Mesothelial cell of epicardium (in vitro differentiated cells): ENCODE results near the gene BRD7. TPM values are rescaled to one million over a fixed set of nuclear protein-coding genes. Genes with fewer than 3 reads are reported as not detected.

Experiments
- DNase-seq, 2 experiments: peaks; one replicate each; pipeline ENCODE4 v3.0.0; 2021; ENCODE audit warnings: low spot score in 2 of 2; ENCODE audit not compliant: unreplicated experiment in 2 of 2
- H3K27ac Mint-ChIP-seq: 2 replicates; pipeline ENCODE4 v1.8.0; 2021; ENCODE audit warnings: mixed read lengths
- H3K27me3 Mint-ChIP-seq: 2 replicates; pipeline ENCODE4 v1.8.0; 2021; ENCODE audit warnings: low read depth, mixed read lengths
- H3K36me3 Mint-ChIP-seq: 2 replicates; pipeline ENCODE4 v1.8.0; 2021; ENCODE audit warnings: mixed read lengths
- H3K4me1 Mint-ChIP-seq: 2 replicates; pipeline ENCODE4 v1.8.0; 2021; ENCODE audit warnings: mixed read lengths
- H3K4me3 Mint-ChIP-seq: 2 replicates; pipeline ENCODE4 v1.8.0; 2021; ENCODE audit warnings: mild to moderate bottlenecking, moderate library complexity, mixed read lengths
- H3K9me3 Mint-ChIP-seq: 2 replicates; pipeline ENCODE4 v1.8.0; 2021; ENCODE audit warnings: mixed read lengths
- total RNA-seq: library from RNA; stranded (reverse); gene quantifications from 3 replicates; pipeline ENCODE4 v1.2.1, GENCODE V29; 2021
- TF ChIP-seq, protein P1 (sequence below): fragments of 200-600 bp; sonication (generic); IDR thresholded peaks from one replicate; pipeline ENCODE4 v1.5.0; 2021; ENCODE audit warnings: antibody characterized with exemption; ENCODE audit not compliant: unreplicated experiment

The BRD7 gene
- total RNA-seq, 1 donor from 2014 or later, result 76.8 TPM

DNA sequence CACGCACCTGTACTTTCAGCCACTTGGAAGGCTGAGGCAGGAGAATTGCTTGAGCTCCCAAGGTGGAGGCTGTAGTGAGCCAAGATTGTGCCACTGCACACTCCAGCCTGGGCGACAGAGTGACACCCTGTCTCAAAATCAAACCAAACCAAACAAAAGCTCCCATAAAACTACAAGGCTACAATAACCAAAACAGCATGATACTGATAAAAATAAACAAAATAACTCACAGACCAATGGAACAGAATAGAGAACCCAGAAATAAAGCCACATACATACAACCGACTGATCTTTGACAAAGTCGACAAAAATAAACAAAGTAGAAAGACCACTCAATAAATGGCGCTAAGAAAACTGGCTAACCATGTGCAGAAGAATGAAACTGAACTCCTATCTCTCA lies 37.2 kb downstream of the BRD7 start:
- Mint-ChIP-seq H3K9me3 (peaks cover 5% of the 10 kb centered on the region), H3K4me1 (peaks cover 5% of the 10 kb centered on the region), H3K27ac (peak overlapping the region; percentile 27), H3K36me3 (peaks cover 27% of the 10 kb centered on the region), H3K4me3 (no peak overlapping the region), H3K27me3 (no peaks in the 10 kb centered on the region)
- no peak for DNase-seq
- TF ChIP-seq, protein P1, sequence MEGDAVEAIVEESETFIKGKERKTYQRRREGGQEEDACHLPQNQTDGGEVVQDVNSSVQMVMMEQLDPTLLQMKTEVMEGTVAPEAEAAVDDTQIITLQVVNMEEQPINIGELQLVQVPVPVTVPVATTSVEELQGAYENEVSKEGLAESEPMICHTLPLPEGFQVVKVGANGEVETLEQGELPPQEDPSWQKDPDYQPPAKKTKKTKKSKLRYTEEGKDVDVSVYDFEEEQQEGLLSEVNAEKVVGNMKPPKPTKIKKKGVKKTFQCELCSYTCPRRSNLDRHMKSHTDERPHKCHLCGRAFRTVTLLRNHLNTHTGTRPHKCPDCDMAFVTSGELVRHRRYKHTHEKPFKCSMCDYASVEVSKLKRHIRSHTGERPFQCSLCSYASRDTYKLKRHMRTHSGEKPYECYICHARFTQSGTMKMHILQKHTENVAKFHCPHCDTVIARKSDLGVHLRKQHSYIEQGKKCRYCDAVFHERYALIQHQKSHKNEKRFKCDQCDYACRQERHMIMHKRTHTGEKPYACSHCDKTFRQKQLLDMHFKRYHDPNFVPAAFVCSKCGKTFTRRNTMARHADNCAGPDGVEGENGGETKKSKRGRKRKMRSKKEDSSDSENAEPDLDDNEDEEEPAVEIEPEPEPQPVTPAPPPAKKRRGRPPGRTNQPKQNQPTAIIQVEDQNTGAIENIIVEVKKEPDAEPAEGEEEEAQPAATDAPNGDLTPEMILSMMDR, result no peak

- peaks cover 32% of the 10 kb centered on the region for H3K36me3 Mint-ChIP-seq
- H3K27me3 Mint-ChIP-seq, result no peaks in the 10 kb centered on the region
- H3K27ac Mint-ChIP-seq, result peak overlapping the region; percentile 39
- no peak overlapping the region for H3K4me3 Mint-ChIP-seq
- TF ChIP-seq, protein P1, result no peak
- H3K4me1 Mint-ChIP-seq, result peaks cover 5% of the 10 kb centered on the region
- peaks cover 5% of the 10 kb centered on the region for H3K9me3 Mint-ChIP-seq
- DNase-seq, result no peak
These were observed 39.2 kb downstream of the BRD7 start for GRCh38 chr16:50329446-50330189.

DNA sequence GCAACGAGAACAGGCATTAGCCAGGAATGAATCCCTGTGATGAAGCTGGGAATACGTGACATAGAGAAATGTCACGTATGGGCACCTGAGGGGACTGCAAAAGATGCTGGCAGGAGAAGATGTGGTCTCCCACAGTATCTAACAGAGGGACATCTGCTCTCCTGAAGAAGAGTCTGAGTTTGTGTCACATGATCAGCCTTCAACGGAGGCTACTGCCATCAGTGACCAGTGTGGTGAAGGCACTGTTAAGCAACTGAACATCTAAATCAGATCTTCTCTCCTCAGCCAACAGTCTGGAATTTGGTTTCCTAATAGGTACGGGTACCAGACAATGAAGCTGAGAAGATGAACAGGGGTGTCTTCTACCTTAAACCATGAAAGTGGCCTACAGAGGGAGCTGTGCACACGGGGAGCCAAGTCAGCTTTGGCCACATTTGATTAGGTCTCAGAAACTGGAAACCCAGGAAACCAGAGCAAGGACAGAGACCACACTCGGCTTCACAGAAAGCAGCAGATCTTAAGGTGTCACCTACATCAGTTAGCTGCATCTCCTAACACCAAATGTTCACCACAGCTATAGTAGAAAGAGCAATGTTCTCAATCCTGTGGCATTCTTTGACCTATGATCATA lies 41.8 kb downstream of the BRD7 start:
- H3K4me3 Mint-ChIP-seq, result no peak overlapping the region

DNA sequence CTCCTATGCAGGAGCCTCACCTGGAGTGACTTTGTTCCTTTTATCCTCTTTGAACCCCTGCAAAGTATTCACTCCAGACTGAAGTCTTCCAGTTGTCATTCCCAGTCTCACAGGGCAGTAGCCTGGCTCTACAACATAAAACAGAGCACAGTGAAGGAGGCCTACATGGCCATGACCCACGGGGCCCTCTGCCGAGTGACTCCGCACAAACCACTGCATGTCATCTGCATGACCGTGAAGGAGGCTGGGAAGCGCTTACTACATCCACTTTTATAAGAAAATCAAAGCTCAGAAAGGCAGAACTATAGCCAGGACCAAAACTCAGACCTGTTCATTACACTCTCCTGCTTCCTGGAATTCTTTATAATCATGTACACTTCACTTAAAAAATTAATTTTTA lies 42.5 kb downstream of the BRD7 start:
- Mint-ChIP-seq H3K9me3 (no peaks in the 10 kb centered on the region), H3K36me3 (peaks cover 22% of the 10 kb centered on the region), H3K27me3 (no peaks in the 10 kb centered on the region), H3K27ac (no peak overlapping the region), H3K4me1 (peaks cover 18% of the 10 kb centered on the region), H3K4me3 (no peak overlapping the region)
- DNase-seq, result no peak
- TF ChIP-seq, protein P1, result no peak

More for the DNA sequence above, 41.8 kb downstream of the BRD7 start:
- H3K9me3 Mint-ChIP-seq, result no peaks in the 10 kb centered on the region
- TF ChIP-seq, protein P1, result no peak
- peaks cover 23% of the 10 kb centered on the region for H3K36me3 Mint-ChIP-seq
- no peaks in the 10 kb centered on the region for H3K27me3 Mint-ChIP-seq
- peaks cover 18% of the 10 kb centered on the region for H3K4me1 Mint-ChIP-seq
- no peak overlapping the region for H3K27ac Mint-ChIP-seq
- no peak for DNase-seq

- Mint-ChIP-seq H3K9me3 (no peaks in the 10 kb centered on the region), H3K27ac (no peak overlapping the region), H3K36me3 (peaks cover 25% of the 10 kb centered on the region), H3K4me3 (no peak overlapping the region), H3K4me1 (peaks cover 15% of the 10 kb centered on the region), H3K27me3 (no peaks in the 10 kb centered on the region)
- no peak for DNase-seq
- TF ChIP-seq, protein P1, result no peak
These were observed 44.4 kb downstream of the BRD7 start for GRCh38 chr16:50324345-50324744.
